IMR-90 (cell line): ENCODE data around the gene HOXC10. TPM values are rescaled to one million over a fixed set of nuclear protein-coding genes. Genes with fewer than 3 reads are reported as not detected.

Source experiments
- ATAC-seq: fragments of 200-7000 bp; cut with Tn5 transposase; 2 replicates; pipeline ENCODE4 v1.9.1; 2020; ENCODE audit warnings: low read depth, mild to moderate bottlenecking, moderate library complexity
- BruUV-seq: library from RNA; stranded (reverse); fragments of 400-500 nt; replicated peaks from 2 replicates; lab custom pipeline; 2021; lab: Mats Ljungman, UMichigan
- CTCF ChIA-PET: fragments of 300-600 bp; formaldehyde crosslinking; extraction: SDS; loops from one replicate; lab custom pipeline; 2021; ENCODE audit warnings: antibody characterized with exemption; lab: Yijun Ruan, JAX
- POLR2A ChIA-PET: fragments of 300-600 bp; sonication (Branson Sonifier 250); formaldehyde crosslinking; loops from one replicate; lab custom pipeline; 2022; ENCODE audit warnings: antibody characterized with exemption; ENCODE audit not compliant: unreplicated experiment; lab: Charles Lee
- DNase-seq: peaks from one replicate; pipeline ENCODE4 v3.0.0; 2013
- H2AFZ ChIP-seq: replicated peaks from 2 replicates; pipeline ENCODE3; 2013; ENCODE audit warnings: low read length, mild to moderate bottlenecking; ENCODE audit not compliant: poor library complexity
- H2AK5ac ChIP-seq: 2 replicates; pipeline ENCODE4 v1.6.1; 2013; ENCODE audit warnings: low read depth, low read length, inconsistent platforms
- H2AK9ac ChIP-seq: replicated peaks from 2 replicates; pipeline ENCODE3; 2013; ENCODE audit warnings: mild to moderate bottlenecking, low read depth, low read length, moderate library complexity; ENCODE audit not compliant: poor library complexity
- H2BK120ac ChIP-seq: 2 replicates; pipeline ENCODE4 v1.6.1; 2013; ENCODE audit warnings: low read depth, low read length, inconsistent platforms
- H2BK15ac ChIP-seq: 3 replicates; pipeline ENCODE4 v1.6.1; 2013; ENCODE audit warnings: low read depth, low read length, inconsistent platforms
- H2BK20ac ChIP-seq: 2 replicates; pipeline ENCODE4 v1.6.1; 2013; ENCODE audit warnings: low read depth, mild to moderate bottlenecking, inconsistent platforms, low read length, moderate library complexity
- H2BK5ac ChIP-seq: 2 replicates; pipeline ENCODE4 v1.6.1; 2013; ENCODE audit warnings: mild to moderate bottlenecking, low read depth, low read length, inconsistent platforms; ENCODE audit not compliant: poor library complexity, severe bottlenecking
- H3K14ac ChIP-seq: replicated peaks from 2 replicates; pipeline ENCODE4 v1.6.1; 2013; ENCODE audit warnings: low read depth, low read length, inconsistent platforms
- H3K18ac ChIP-seq: 2 replicates; pipeline ENCODE4 v1.6.1; 2013; ENCODE audit warnings: low read depth, low read length, control low read depth
- H3K23ac ChIP-seq: 2 replicates; pipeline ENCODE4 v1.6.1; 2013; ENCODE audit warnings: low read depth, low read length, inconsistent platforms
- H3K27ac ChIP-seq: 2 replicates; pipeline ENCODE4 v1.5.1; 2013; ENCODE audit warnings: mild to moderate bottlenecking, control low read depth, low read length; ENCODE audit not compliant: insufficient read depth
- H3K27me3 ChIP-seq: 2 replicates; pipeline ENCODE4 v1.6.1; 2013; ENCODE audit warnings: low read length; ENCODE audit not compliant: control insufficient read depth, insufficient read depth
- H3K36me3 ChIP-seq: 2 replicates; pipeline ENCODE4 v1.6.1; 2013; ENCODE audit warnings: low read length, mixed read lengths; ENCODE audit not compliant: control insufficient read depth, insufficient read depth
- H3K4ac ChIP-seq: 2 replicates; pipeline ENCODE4 v1.6.1; 2013; ENCODE audit warnings: low read depth, low read length, inconsistent platforms
- H3K4me1 ChIP-seq: 2 replicates; pipeline ENCODE4 v1.6.1; 2013; ENCODE audit warnings: low read length, mixed read lengths; ENCODE audit not compliant: control insufficient read depth, insufficient read depth
- H3K4me2 ChIP-seq: 2 replicates; pipeline ENCODE4 v1.6.1; 2013; ENCODE audit warnings: low read depth, mild to moderate bottlenecking, control low read depth, low read length, moderate library complexity
- H3K4me3 ChIP-seq: 2 replicates; pipeline ENCODE4 v1.5.1; 2013; ENCODE audit warnings: low read depth, mild to moderate bottlenecking, control low read depth, low read length, moderate library complexity; ENCODE audit not compliant: insufficient read depth
- H3K56ac ChIP-seq: 2 replicates; pipeline ENCODE4 v1.6.1; 2013; ENCODE audit warnings: low read length, inconsistent platforms; ENCODE audit not compliant: insufficient read depth; ENCODE audit errors: extremely low read depth
- H3K79me1 ChIP-seq, 2 experiments: 2 replicates each; pipeline ENCODE4 v1.6.1; 2013; ENCODE audit warnings: low read length in 2 of 2, inconsistent platforms in 1 of 2, low read depth in 1 of 2
- H3K9ac ChIP-seq: 2 replicates; pipeline ENCODE4 v1.6.1; 2013; ENCODE audit warnings: low read depth, low read length, control low read depth
- H3K9me1 ChIP-seq: 2 replicates; pipeline ENCODE4 v1.6.1; 2013; ENCODE audit warnings: low read length, inconsistent platforms; ENCODE audit not compliant: insufficient read depth
- H3K9me3 ChIP-seq: 2 replicates; pipeline ENCODE4 v1.6.1; 2013; ENCODE audit warnings: low read length; ENCODE audit not compliant: control insufficient read depth, insufficient read depth
- H4K20me1 ChIP-seq: 2 replicates; pipeline ENCODE4 v1.6.1; 2013; ENCODE audit warnings: low read length, inconsistent platforms; ENCODE audit not compliant: insufficient read depth
- H4K5ac ChIP-seq: 2 replicates; pipeline ENCODE4 v1.6.1; 2013; ENCODE audit warnings: mild to moderate bottlenecking, low read depth, low read length, control low read depth
- H4K8ac ChIP-seq, 2 experiments: 2 replicates each; pipeline ENCODE4 v1.6.1; 2013; ENCODE audit warnings: low read depth in 2 of 2, low read length in 2 of 2, control low read depth in 1 of 2, inconsistent platforms in 1 of 2
- H4K91ac ChIP-seq: 2 replicates; pipeline ENCODE4 v1.6.1; 2013; ENCODE audit warnings: low read depth, low read length, inconsistent platforms; ENCODE audit not compliant: insufficient read depth
- CEBPB ChIP-seq: IDR thresholded peaks from 2 replicates; pipeline ENCODE4 v1.6.1; 2012; ENCODE audit warnings: low read depth, low read length, improper control_type of control experiment
- CHD1 ChIP-seq: IDR thresholded peaks from 2 replicates; pipeline ENCODE4 v1.6.1; 2012; ENCODE audit warnings: low read depth, low read length, improper control_type of control experiment
- FOS ChIP-seq: fragments of 150-350 bp; IDR thresholded peaks from 2 replicates; pipeline ENCODE4 v1.6.1; 2016; ENCODE audit warnings: low read depth, low read length
- MAFK ChIP-seq: IDR thresholded peaks from 2 replicates; pipeline ENCODE4 v1.6.1; 2012; ENCODE audit warnings: low read depth, low read length, improper control_type of control experiment
- MXI1 ChIP-seq: IDR thresholded peaks from 2 replicates; pipeline ENCODE4 v1.6.1; 2012; ENCODE audit warnings: low read depth, mild to moderate bottlenecking, low read length, moderate library complexity, borderline replicate concordance
- NFE2L2 ChIP-seq: fragments of 150-350 bp; IDR thresholded peaks from 2 replicates; pipeline ENCODE4 v1.6.1; 2016; ENCODE audit warnings: low read depth, mild to moderate bottlenecking, low read length
- POLR2A ChIP-seq: IDR thresholded peaks from 2 replicates; pipeline ENCODE4 v1.6.1; 2012; ENCODE audit warnings: mild to moderate bottlenecking, low read depth, low read length
- RAD21 ChIP-seq: IDR thresholded peaks from 2 replicates; pipeline ENCODE4 v1.6.1; 2012; ENCODE audit warnings: low read length, improper control_type of control experiment
- RFX5 ChIP-seq: IDR thresholded peaks from 2 replicates; pipeline ENCODE4 v1.8.0; 2012; ENCODE audit warnings: low read depth, mild to moderate bottlenecking, low read length, moderate library complexity
- SMC3 ChIP-seq: fragments of 150-350 bp; IDR thresholded peaks from 2 replicates; pipeline ENCODE4 v1.6.1; 2016; ENCODE audit warnings: low read depth, mild to moderate bottlenecking, antibody characterized with exemption, low read length, moderate library complexity
- WGBS, 2 experiments: methylation state at CpG; one replicate each; pipeline versions ENCODE4 v1.1.5 to v1.1.7; 2013; ENCODE audit warnings: missing lambda C conversion rate in 2 of 2; ENCODE audit not compliant: insufficient read length in 1 of 2; ENCODE audit errors: extremely low coverage in 2 of 2; 5-methylcytosine and 5-hydroxymethylcytosine counted together
- dilution Hi-C: fragments of 300-500 bp; cut with HindIII; formaldehyde crosslinking; loops from one replicate; pipeline ENCODE4 v1.14.3; 2018; ENCODE audit warnings: low sequenced_read_pairs; ENCODE audit not compliant: unreplicated experiment
- in situ Hi-C: fragments of 300-500 bp; cut with MboI; formaldehyde crosslinking; loops from 3 replicates; pipeline ENCODE4 v1.14.3; 2019; ENCODE audit warnings: low sequenced_read_pairs, inconsistent platforms, mixed read lengths
- intact Hi-C: fragments of 100-400 bp; cut with micrococcal nuclease; formaldehyde crosslinking; loops from 2 replicates; pipeline ENCODE4 v1.10.0; 2022
- polyA plus RNA-seq, 3 experiments: library from polyadenylated mRNA; depleted of rRNA; stranded (reverse); fragments of >200 nt; gene quantifications; 2 replicates each; pipeline ENCODE4 v1.2.3, GENCODE V29; 2012; ENCODE audit warnings: low replicate concordance in 1 of 3
- total RNA-seq: library from RNA; depleted of rRNA; stranded (reverse); fragments of >200 nt; gene quantifications from 2 replicates; pipeline ENCODE4 v1.2.3, GENCODE V29; 2012
- TF ChIP-seq, protein P1 (sequence below): conservative IDR thresholded peaks from 2 replicates; pipeline ENCODE4 v1.5.1; 2012; ENCODE audit warnings: mild to moderate bottlenecking, low read depth, low read length, improper control_type of control experiment
- TF ChIP-seq, protein P2 (sequence below): fragments of 150-350 bp; IDR thresholded peaks from 2 replicates; pipeline ENCODE4 v1.6.1; 2016; ENCODE audit warnings: low read depth, mild to moderate bottlenecking, low read length, moderate library complexity, borderline replicate concordance

Gene HOXC10
- total and polyA plus RNA-seq, 2 of the 4 experiments (the other 2 are of a cell fraction), result 0.15 TPM; not detected in 1

DNA sequence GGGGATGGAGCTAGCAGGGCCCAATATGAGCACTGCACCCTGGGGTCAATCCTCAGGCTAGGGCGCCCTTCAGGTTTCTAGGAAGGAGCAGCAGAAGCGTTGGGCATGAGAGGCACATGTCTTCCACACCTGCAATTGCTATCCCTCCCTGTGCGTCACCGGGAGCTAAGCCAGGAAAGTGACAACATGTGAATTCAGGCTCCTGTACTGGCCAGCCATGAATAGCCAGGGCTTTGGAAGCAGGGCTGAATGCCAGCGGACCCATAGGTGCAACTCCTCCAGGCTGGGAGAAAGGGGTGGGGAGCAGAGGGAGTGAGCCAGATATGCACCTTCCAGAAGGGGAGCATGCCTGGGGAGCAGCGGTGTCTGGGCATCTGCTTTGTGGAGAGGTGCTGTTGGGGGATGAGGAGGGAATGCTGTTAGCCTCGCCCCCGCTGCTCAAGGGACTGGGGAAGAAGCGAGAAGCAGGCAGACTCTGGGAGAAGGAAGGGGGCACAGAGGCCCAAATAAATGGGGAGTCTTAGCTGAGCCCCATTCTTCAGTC, 54.0 kb downstream of the HOXC10 start:
- Histone ChIP-seq H3K4me2 (no peak overlapping the region), H3K18ac (no peak overlapping the region), H3K9ac (no peak overlapping the region), H4K20me1 (no peaks in the 10 kb centered on the region), H2BK5ac (no peak overlapping the region), H4K91ac (no peak overlapping the region), H3K9me3 (0 out of 2 replicates have a peak, but pooled peaks cover 2% of the 10 kb centered on the region), H3K79me1 (no peaks in the 10 kb centered on the region), H4K5ac (no peak overlapping the region), H2BK20ac (no peak overlapping the region), H2BK120ac (no peak overlapping the region), H3K27me3 (peaks cover 74% of the 10 kb centered on the region), H4K8ac (no peak overlapping the region), H3K14ac (no peak overlapping the region), H2BK15ac (no peak overlapping the region), H2AK5ac (no peak overlapping the region), H2AFZ (no peak overlapping the region), H3K4ac (no peak overlapping the region), H3K36me3 (no peaks in the 10 kb centered on the region), H3K4me1 (no peaks in the 10 kb centered on the region), H3K23ac (no peak overlapping the region), H3K9me1 (no peaks in the 10 kb centered on the region), H3K27ac (no peak overlapping the region), H3K4me3 (no peak overlapping the region), H2AK9ac (no peak overlapping the region), H3K56ac (no peak overlapping the region)
- ATAC-seq, result no peak
- 40% methylated on average over 6 of the region's 9 CpGs; no CpG with 5 or more reads in 1 of the 2 experiments for WGBS, 2 experiments
- no TSS peak for BruUV-seq
- dilution Hi-C loops, result no loop called here
- in situ Hi-C loops, result no loop called here
- POLR2A ChIA-PET, result no interaction called here
- TF ChIP-seq, protein P1, sequence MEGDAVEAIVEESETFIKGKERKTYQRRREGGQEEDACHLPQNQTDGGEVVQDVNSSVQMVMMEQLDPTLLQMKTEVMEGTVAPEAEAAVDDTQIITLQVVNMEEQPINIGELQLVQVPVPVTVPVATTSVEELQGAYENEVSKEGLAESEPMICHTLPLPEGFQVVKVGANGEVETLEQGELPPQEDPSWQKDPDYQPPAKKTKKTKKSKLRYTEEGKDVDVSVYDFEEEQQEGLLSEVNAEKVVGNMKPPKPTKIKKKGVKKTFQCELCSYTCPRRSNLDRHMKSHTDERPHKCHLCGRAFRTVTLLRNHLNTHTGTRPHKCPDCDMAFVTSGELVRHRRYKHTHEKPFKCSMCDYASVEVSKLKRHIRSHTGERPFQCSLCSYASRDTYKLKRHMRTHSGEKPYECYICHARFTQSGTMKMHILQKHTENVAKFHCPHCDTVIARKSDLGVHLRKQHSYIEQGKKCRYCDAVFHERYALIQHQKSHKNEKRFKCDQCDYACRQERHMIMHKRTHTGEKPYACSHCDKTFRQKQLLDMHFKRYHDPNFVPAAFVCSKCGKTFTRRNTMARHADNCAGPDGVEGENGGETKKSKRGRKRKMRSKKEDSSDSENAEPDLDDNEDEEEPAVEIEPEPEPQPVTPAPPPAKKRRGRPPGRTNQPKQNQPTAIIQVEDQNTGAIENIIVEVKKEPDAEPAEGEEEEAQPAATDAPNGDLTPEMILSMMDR, result no peak
- TF ChIP-seq, protein P2, sequence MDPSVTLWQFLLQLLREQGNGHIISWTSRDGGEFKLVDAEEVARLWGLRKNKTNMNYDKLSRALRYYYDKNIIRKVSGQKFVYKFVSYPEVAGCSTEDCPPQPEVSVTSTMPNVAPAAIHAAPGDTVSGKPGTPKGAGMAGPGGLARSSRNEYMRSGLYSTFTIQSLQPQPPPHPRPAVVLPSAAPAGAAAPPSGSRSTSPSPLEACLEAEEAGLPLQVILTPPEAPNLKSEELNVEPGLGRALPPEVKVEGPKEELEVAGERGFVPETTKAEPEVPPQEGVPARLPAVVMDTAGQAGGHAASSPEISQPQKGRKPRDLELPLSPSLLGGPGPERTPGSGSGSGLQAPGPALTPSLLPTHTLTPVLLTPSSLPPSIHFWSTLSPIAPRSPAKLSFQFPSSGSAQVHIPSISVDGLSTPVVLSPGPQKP, result no peak
- TF ChIP-seq RAD21 (no peak), NFE2L2 (no peak), RFX5 (no peak), FOS (no peak), POLR2A (no peak), CHD1 (no peak), SMC3 (no peak), MAFK (no peak), MXI1 (no peak), CEBPB (no peak)
- intact Hi-C loops, result no loop called here
- DNase-seq, result no peak
- CTCF ChIA-PET, result no interaction called here
